Endothelial cell (in vitro differentiated cells): ENCODE data around the gene TSBP1. TPM values are rescaled to one million over a fixed set of nuclear protein-coding genes. Genes with fewer than 3 reads are reported as not detected.

Source experiments
- DNase-seq: peaks from one replicate; pipeline ENCODE4 v3.0.0; 2021; ENCODE audit warnings: low spot score
- H3K27ac Mint-ChIP-seq: one replicate; pipeline ENCODE4 v1.8.0; 2021; ENCODE audit warnings: mixed read lengths, inconsistent platforms; ENCODE audit not compliant: unreplicated experiment
- H3K27me3 Mint-ChIP-seq: one replicate; pipeline ENCODE4 v1.8.0; 2021; ENCODE audit warnings: mild to moderate bottlenecking, moderate library complexity, mixed read lengths, inconsistent platforms; ENCODE audit not compliant: unreplicated experiment
- H3K36me3 Mint-ChIP-seq: one replicate; pipeline ENCODE4 v1.8.0; 2021; ENCODE audit warnings: mild to moderate bottlenecking, low read depth, mixed read lengths, inconsistent platforms; ENCODE audit not compliant: unreplicated experiment
- H3K4me1 Mint-ChIP-seq: one replicate; pipeline ENCODE4 v1.8.0; 2021; ENCODE audit warnings: mild to moderate bottlenecking, mixed read lengths, inconsistent platforms; ENCODE audit not compliant: unreplicated experiment
- H3K4me3 Mint-ChIP-seq: one replicate; pipeline ENCODE4 v1.8.0; 2021; ENCODE audit warnings: mild to moderate bottlenecking, mixed read lengths, inconsistent platforms; ENCODE audit not compliant: unreplicated experiment
- H3K9me3 Mint-ChIP-seq: one replicate; pipeline ENCODE4 v1.8.0; 2021; ENCODE audit warnings: mixed read lengths, inconsistent platforms; ENCODE audit not compliant: unreplicated experiment
- total RNA-seq: library from RNA; stranded (reverse); fragmentation: NEBNext Ultra II Directional; extraction: Animal tissue kit (Norgen Biotek cat#: 25700); gene quantifications from one replicate; pipeline ENCODE4 v1.2.1, GENCODE V29; 2021; ENCODE audit not compliant: unreplicated experiment
- TF ChIP-seq, protein P1 (sequence below): fragments of 200-600 bp; sonication (generic); IDR thresholded peaks from one replicate; pipeline ENCODE4 v1.5.0; 2021; ENCODE audit warnings: antibody characterized with exemption; ENCODE audit not compliant: unreplicated experiment

The TSBP1 gene
- total RNA-seq, 1 donor from 2014 or later, result not detected

DNA sequence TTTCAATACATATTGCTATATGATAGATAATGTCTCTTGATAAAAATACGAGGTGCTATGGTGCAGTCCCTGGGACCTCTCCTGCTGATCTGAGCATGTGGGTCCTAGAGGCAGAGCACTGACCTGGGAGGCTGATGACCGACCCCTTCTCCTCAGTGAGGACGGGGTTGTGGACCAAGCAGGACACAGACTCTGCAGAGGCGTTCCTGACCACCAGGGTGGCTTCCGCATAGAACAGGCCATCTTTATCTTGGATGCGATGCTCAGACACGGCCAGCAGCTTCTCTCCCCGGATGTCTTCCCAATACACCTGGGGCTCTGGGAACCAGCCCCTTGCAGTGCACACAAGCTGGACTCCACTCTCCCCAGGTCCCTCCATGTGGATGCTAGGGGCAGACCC lies 31.1 kb upstream of the TSBP1 start:
- H3K4me1 Mint-ChIP-seq, result peaks cover 4% of the 10 kb centered on the region
- TF ChIP-seq, protein P1, sequence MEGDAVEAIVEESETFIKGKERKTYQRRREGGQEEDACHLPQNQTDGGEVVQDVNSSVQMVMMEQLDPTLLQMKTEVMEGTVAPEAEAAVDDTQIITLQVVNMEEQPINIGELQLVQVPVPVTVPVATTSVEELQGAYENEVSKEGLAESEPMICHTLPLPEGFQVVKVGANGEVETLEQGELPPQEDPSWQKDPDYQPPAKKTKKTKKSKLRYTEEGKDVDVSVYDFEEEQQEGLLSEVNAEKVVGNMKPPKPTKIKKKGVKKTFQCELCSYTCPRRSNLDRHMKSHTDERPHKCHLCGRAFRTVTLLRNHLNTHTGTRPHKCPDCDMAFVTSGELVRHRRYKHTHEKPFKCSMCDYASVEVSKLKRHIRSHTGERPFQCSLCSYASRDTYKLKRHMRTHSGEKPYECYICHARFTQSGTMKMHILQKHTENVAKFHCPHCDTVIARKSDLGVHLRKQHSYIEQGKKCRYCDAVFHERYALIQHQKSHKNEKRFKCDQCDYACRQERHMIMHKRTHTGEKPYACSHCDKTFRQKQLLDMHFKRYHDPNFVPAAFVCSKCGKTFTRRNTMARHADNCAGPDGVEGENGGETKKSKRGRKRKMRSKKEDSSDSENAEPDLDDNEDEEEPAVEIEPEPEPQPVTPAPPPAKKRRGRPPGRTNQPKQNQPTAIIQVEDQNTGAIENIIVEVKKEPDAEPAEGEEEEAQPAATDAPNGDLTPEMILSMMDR, result no peak
- no peak overlapping the region for H3K27ac Mint-ChIP-seq
- H3K27me3 Mint-ChIP-seq, result peaks cover 4% of the 10 kb centered on the region
- no peaks in the 10 kb centered on the region for H3K9me3 Mint-ChIP-seq
- DNase-seq, result no peak
- no peaks in the 10 kb centered on the region for H3K36me3 Mint-ChIP-seq
- H3K4me3 Mint-ChIP-seq, result no peak overlapping the region

DNA sequence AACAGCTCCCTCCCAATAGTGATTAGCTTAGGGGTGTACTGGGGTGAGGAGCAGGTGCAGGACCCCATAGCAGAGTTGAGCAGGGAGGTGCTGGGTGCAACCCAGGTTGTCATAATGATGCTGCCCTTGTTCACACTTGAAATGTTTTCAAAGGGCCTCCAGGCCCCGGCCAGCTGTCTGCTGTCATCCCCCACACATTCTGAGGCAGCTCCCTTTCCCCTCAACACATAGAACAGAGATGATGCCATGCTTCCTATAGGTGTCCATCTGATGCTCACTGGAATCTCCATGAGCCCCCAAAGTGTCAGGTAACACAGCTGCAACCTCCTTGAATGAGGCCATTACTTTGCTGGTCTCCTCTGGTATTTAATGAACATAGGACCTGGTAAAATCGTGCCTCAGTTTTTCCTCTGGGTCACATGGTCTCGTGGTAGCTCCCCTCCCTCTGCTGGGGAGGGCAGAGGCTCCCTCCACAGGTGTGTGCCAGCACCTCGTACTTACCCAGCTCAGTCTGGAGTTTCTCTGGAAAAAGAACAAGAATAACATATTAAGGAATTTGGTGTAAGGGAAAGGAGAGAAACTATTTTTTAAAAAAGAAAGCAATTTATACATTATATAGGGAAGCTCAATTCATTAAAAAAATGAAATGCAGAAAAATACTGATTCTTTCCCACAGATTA lies 29.7 kb upstream of the TSBP1 start:
- TF ChIP-seq, protein P1, result no peak
- Mint-ChIP-seq H3K36me3 (no peaks in the 10 kb centered on the region), H3K9me3 (no peaks in the 10 kb centered on the region), H3K27me3 (peaks cover 5% of the 10 kb centered on the region), H3K27ac (peak overlapping the region; percentile 52), H3K4me3 (no peak overlapping the region), H3K4me1 (peaks cover 4% of the 10 kb centered on the region)
- no peak for DNase-seq

DNA sequence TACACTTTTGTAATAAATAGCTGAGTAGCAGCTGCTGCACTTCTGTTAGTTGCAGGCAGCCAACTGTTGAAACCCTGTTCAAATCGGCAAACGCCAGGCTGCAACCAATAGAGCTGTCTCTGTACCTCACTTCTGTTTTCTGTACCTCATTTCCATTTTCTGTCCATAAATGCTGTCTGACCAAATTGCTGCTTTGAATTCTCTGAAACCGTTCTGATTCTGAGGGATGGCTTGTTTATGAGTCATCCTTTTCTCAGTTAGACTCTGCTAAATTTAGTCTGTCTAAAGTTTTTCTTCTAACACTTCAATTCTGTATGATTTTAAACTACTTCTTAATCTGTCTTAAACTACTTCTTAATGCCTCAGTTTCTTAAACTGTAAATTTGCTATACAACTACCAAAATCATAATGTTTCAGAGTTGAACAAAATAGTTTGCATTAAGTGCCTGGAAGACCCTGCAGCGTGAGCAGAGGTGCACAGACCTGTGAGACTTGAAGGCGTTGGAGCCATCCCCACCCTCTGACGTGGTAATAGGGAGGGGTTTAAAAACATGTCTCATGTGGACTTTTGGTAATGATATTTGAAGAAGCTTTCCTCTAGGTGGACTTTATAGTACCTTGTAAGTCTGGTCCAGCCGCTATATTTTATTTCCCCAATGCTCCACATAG lies 25.7 kb upstream of the TSBP1 start:
- DNase-seq, result no peak
- TF ChIP-seq, protein P1, result no peak
- H3K9me3 Mint-ChIP-seq, result no peaks in the 10 kb centered on the region
- no peaks in the 10 kb centered on the region for H3K36me3 Mint-ChIP-seq
- H3K27ac Mint-ChIP-seq, result peak overlapping the region; percentile 12
- peaks cover 10% of the 10 kb centered on the region for H3K27me3 Mint-ChIP-seq
- H3K4me3 Mint-ChIP-seq, result no peak overlapping the region
- peaks cover 20% of the 10 kb centered on the region for H3K4me1 Mint-ChIP-seq

DNA sequence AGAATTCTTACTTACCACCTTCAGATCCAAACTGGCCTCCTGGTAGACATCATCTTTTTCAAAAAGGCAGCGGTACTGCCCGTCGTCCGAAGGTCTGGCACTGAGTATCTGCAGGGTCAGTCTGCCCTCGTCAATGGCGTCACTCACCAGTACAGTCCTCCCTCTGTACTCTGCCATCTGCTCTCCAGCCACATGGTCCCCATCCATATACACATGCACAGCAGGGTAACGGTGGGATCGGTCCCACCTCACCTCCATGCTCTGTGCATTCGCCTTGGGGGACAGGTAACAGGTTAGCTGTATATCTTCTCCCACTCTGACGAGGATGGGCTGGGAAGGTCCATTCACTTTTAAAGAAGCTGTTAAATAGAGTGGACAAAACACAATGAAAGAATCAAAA lies 24.3 kb upstream of the TSBP1 start:
- no peak overlapping the region for H3K27ac Mint-ChIP-seq
- peaks cover 8% of the 10 kb centered on the region for H3K27me3 Mint-ChIP-seq
- no peaks in the 10 kb centered on the region for H3K9me3 Mint-ChIP-seq
- TF ChIP-seq, protein P1, result no peak
- H3K4me1 Mint-ChIP-seq, result peaks cover 20% of the 10 kb centered on the region
- H3K36me3 Mint-ChIP-seq, result no peaks in the 10 kb centered on the region
- DNase-seq, result no peak
- no peak overlapping the region for H3K4me3 Mint-ChIP-seq
